Measurements from ENCODE around the gene AKAP13. TPM values are rescaled to one million over a fixed set of nuclear protein-coding genes. Genes with fewer than 3 reads are reported as not detected.

AKAP13 gene
- total RNA-seq, 1 donor from 2014 or later, result 41.1 TPM

DNA sequence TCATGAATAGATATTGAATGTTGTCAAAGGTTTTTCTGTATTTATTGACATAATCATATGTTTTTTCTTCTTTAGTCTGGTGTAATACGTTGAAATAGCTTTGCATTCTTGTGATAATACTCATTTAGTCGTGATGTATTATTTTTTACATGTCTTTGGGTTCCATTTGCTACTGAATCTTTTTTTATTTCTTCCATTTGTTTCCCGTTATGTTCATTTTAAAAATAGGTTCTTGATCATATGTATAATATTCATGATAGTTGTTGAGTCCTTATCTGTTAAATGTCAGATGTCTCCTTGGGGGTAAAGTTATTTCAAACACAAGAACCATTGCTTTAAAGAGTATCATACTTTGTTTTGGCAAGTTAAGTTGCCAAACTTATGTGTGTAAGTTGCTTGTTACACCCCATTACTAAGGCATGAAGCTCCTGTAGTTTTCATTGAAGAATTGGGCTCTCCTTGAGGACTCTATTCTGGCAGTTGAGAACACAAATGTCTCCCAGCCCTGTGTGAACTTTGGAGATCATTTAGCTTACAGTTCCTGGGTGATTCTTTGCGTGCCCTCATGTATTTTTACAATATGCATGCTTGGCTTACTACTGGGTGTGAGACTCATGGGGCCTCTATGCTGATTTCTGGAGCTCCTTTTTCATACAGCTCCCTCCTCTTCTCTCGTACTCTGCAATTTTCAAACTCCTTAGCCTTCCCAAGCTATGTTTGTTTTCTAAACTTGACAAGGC is 8.3 kb downstream of the AKAP13 start:
- DNase-seq (ENCODE audit: low read depth), result no peak
- TF ChIP-seq, protein P1, sequence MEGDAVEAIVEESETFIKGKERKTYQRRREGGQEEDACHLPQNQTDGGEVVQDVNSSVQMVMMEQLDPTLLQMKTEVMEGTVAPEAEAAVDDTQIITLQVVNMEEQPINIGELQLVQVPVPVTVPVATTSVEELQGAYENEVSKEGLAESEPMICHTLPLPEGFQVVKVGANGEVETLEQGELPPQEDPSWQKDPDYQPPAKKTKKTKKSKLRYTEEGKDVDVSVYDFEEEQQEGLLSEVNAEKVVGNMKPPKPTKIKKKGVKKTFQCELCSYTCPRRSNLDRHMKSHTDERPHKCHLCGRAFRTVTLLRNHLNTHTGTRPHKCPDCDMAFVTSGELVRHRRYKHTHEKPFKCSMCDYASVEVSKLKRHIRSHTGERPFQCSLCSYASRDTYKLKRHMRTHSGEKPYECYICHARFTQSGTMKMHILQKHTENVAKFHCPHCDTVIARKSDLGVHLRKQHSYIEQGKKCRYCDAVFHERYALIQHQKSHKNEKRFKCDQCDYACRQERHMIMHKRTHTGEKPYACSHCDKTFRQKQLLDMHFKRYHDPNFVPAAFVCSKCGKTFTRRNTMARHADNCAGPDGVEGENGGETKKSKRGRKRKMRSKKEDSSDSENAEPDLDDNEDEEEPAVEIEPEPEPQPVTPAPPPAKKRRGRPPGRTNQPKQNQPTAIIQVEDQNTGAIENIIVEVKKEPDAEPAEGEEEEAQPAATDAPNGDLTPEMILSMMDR (IDR thresholded peaks at IDR 0.05; ENCODE audit: insufficient read depth, low read length, severe bottlenecking), result no peak
- Histone ChIP-seq H3K27me3 (ENCODE audit: control insufficient read depth, insufficient read depth, low read length) (no peaks in the 10 kb centered on the region), H3K4me3 (ENCODE audit: low read depth, low read length) (no peak overlapping the region), H3K36me3 (ENCODE audit: control insufficient read depth, insufficient read depth, low read length) (no peaks in the 10 kb centered on the region)
- no peak for FAIRE-seq

DNA sequence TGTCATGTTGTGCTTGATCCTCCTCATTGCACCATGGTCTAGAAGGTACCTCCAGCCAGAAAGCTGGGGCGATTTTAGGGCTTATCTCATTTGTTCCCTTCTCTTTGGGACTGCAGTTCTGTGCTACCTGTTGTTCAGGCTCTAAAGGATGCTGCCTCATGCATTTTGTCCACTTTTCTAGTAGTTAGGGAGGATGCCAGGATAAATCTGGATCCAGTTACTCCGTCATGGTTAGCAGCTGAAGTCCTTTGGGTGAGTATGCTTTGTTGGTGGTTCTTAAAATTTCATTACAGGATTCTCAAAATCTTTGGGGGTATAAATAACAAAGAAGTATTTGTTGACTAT is 8.9 kb downstream of the AKAP13 start:
- no peak overlapping the region for H3K4me3 ChIP-seq (ENCODE audit: low read depth, low read length)
- no peak for FAIRE-seq
- no peak for DNase-seq (ENCODE audit: low read depth)
- no peaks in the 10 kb centered on the region for H3K36me3 ChIP-seq (ENCODE audit: control insufficient read depth, insufficient read depth, low read length)
- no peaks in the 10 kb centered on the region for H3K27me3 ChIP-seq (ENCODE audit: control insufficient read depth, insufficient read depth, low read length)
- TF ChIP-seq, protein P1 (IDR thresholded peaks at IDR 0.05; ENCODE audit: insufficient read depth, low read length, severe bottlenecking), result no peak

DNA sequence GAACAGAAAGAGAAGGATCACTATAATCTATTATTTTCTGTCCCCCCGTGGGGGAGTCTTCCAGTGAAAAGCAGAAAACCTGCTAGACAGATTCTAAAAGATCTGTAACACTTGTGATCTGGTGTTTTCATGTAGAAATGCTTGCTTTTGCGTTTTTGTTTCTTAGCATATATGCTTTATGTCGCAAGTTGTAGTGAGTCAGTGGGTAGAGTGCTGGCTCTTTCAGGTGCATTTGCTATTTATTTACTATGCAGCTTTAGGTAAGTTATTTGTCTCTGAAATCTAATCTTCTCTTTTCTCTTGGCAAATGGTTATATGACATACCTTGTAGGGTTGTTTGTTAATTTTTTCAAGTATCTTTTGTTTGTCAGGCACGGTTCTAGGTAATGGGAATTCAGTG is 9.4 kb downstream of the AKAP13 start:
- H3K36me3 ChIP-seq (ENCODE audit: control insufficient read depth, insufficient read depth, low read length), result no peaks in the 10 kb centered on the region
- no peak for FAIRE-seq
- no peaks in the 10 kb centered on the region for H3K27me3 ChIP-seq (ENCODE audit: control insufficient read depth, insufficient read depth, low read length)
- TF ChIP-seq, protein P1 (IDR thresholded peaks at IDR 0.05; ENCODE audit: insufficient read depth, low read length, severe bottlenecking), result no peak
- peak; percentile 46 for DNase-seq (ENCODE audit: low read depth)
- H3K4me3 ChIP-seq (ENCODE audit: low read depth, low read length), result no peak overlapping the region

DNA sequence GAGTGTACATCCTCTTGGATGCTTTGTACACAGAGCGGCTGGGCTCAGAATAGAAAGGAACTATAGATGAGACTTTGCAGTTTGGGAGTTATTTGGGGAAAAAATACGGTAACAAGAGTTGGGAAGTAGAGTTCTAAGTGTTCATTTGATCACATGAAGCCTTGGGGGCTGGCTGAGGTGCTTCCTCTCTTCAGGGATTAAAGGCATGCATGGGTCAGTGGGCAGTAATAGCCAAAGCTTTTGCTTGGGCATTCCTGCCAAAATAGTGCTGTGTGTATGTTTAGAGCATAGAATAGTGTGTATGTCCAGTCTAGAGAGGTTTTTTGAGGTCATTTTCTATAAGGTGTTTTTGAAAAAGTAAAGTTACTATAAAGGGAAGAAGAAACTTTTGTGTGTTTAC is 12.8 kb downstream of the AKAP13 start:
- FAIRE-seq, result no peak
- DNase-seq (ENCODE audit: low read depth), result no peak
- Histone ChIP-seq H3K36me3 (ENCODE audit: control insufficient read depth, insufficient read depth, low read length) (no peaks in the 10 kb centered on the region), H3K4me3 (ENCODE audit: low read depth, low read length) (no peak overlapping the region), H3K27me3 (ENCODE audit: control insufficient read depth, insufficient read depth, low read length) (no peaks in the 10 kb centered on the region)
- TF ChIP-seq, protein P1 (IDR thresholded peaks at IDR 0.05; ENCODE audit: insufficient read depth, low read length, severe bottlenecking), result no peak

DNA sequence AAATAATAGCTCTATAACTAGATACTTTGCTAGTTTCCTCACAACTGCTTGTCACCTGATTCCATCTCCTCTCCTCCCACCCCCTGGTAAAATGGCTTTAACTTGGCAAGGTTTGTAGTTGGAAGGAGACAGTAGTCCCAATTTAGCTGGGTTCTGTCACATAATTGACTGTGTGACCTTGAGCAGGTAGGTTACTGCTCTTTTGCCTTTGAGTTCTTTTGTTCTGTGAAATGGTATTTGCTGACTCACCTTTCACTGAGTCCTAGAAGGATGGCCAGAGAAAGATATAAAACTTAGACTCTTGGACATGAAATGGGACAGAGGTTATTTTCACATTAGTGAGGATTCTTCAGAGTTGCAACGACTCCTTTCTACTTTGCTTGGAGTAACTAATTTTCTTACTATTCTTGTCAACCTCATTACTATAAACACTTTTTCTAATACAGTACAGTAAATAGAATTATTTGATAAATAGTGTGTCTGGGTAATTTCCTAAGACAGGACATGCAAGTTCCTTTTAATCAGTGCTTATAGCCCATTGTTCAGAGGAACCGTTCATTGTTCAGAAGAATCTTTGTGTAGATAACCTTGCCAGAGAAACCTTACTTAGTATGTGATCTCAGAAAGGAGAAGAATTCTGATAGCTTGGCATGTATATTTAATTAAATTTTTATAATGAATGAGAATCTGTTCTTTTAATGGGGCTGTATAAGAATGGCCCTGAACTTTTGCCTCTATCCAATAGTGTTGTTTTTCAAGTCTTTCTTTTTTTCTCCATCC is 14.3 kb downstream of the AKAP13 start:
- no peak overlapping the region for H3K4me3 ChIP-seq (ENCODE audit: low read depth, low read length)
- TF ChIP-seq, protein P1 (IDR thresholded peaks at IDR 0.05; ENCODE audit: insufficient read depth, low read length, severe bottlenecking), result no peak
- H3K36me3 ChIP-seq (ENCODE audit: control insufficient read depth, insufficient read depth, low read length), result no peaks in the 10 kb centered on the region
- FAIRE-seq, result no peak
- no peaks in the 10 kb centered on the region for H3K27me3 ChIP-seq (ENCODE audit: control insufficient read depth, insufficient read depth, low read length)
- no peak for DNase-seq (ENCODE audit: low read depth)
